GM12878 (cell line): Measurements from ENCODE around the gene CYP46A1. TPM values are rescaled to one million over a fixed set of nuclear protein-coding genes. Genes with fewer than 3 reads are reported as not detected.

ENCODE experiments used
- ATAC-seq: fragments of 200-7000 bp; cut with Tn5 transposase; 3 replicates; pipeline ENCODE4 v1.9.1; 2020; ENCODE audit warnings: mild to moderate bottlenecking, moderate library complexity
- BruUV-seq: library from RNA; stranded (reverse); fragments of 400-500 nt; replicated peaks from 2 replicates; lab custom pipeline; 2021; lab: Mats Ljungman, UMichigan
- CTCF ChIA-PET: fragments of 300-600 bp; sonication (Branson Sonifier 250); formaldehyde crosslinking; extraction: SDS; loops from one replicate; lab custom pipeline; 2021; ENCODE audit warnings: inconsistent platforms; lab: Yijun Ruan, JAX
- POLR2A ChIA-PET: fragments of 350-600 bp; formaldehyde crosslinking; extraction: SDS; loops from one replicate; lab custom pipeline; 2021; ENCODE audit warnings: inconsistent platforms; lab: Charles Lee
- RAD21 ChIA-PET: fragments of 300-600 bp; sonication (Branson Sonifier 250); formaldehyde crosslinking; loops from one replicate; lab custom pipeline; 2023; ENCODE audit warnings: antibody characterized with exemption; ENCODE audit not compliant: unreplicated experiment; lab: Charles Lee
- SMC1A ChIA-PET: fragments of 300-600 bp; sonication (Branson Sonifier 250); formaldehyde crosslinking; loops from one replicate; lab custom pipeline; 2023; ENCODE audit not compliant: unreplicated experiment, uncharacterized antibody; lab: Charles Lee
- DNase-seq: peaks from one replicate; pipeline ENCODE4 v3.0.0-alpha.2; 2011; ENCODE audit warnings: low read depth, low spot score
- FAIRE-seq: peaks from 3 replicates; lab custom pipeline; 2011; peaks lifted over from hg19 to GRCh38; lab: Jason Lieb, UNC
- H2AFZ ChIP-seq: 2 replicates; pipeline ENCODE4 v1.6.0; 2011; ENCODE audit warnings: low read depth, low read length, control low read depth; ENCODE audit not compliant: control insufficient read depth
- H3K27ac ChIP-seq: 2 replicates; pipeline ENCODE4 v1.5.1; 2011; ENCODE audit warnings: control low read depth; ENCODE audit not compliant: control insufficient read depth, insufficient read depth
- H3K27me3 ChIP-seq, 2 experiments: replicated peaks in 1 of 2; 2 replicates each; pipeline versions ENCODE4 v1.6.0 to v1.6.1; 2011; ENCODE audit warnings: low read length in 1 of 2; ENCODE audit not compliant: control insufficient read depth in 2 of 2, insufficient read depth in 2 of 2
- H3K36me3 ChIP-seq, 2 experiments: 2 replicates each; pipeline ENCODE4 v1.5.1; 2011; ENCODE audit warnings: low read length in 1 of 2; ENCODE audit not compliant: control insufficient read depth in 2 of 2, insufficient read depth in 2 of 2
- H3K4me1 ChIP-seq: 2 replicates; pipeline ENCODE4 v1.6.1; 2011; ENCODE audit warnings: mild to moderate bottlenecking, low read length, moderate library complexity, mixed read lengths; ENCODE audit not compliant: control insufficient read depth, insufficient read depth
- H3K4me2 ChIP-seq: 2 replicates; pipeline ENCODE4 v1.6.0; 2011; ENCODE audit warnings: control low read depth; ENCODE audit not compliant: control insufficient read depth, insufficient read depth
- H3K4me3 ChIP-seq: fragments of 200-600 bp; sonication (generic); 2 replicates; pipeline ENCODE4 v1.5.1; 2016
- H3K79me2 ChIP-seq: 2 replicates; pipeline ENCODE4 v1.6.0; 2011; ENCODE audit warnings: low read length; ENCODE audit not compliant: control insufficient read depth, insufficient read depth
- H3K9ac ChIP-seq: 2 replicates; pipeline ENCODE4 v1.8.0; 2011; ENCODE audit warnings: low read length, control low read depth, mixed read lengths; ENCODE audit not compliant: control insufficient read depth, insufficient read depth
- H3K9me3 ChIP-seq: replicated peaks from 3 replicates; pipeline ENCODE4 v1.5.1; 2011; ENCODE audit warnings: mild to moderate bottlenecking, low read length; ENCODE audit not compliant: control insufficient read depth, insufficient read depth
- H4K20me1 ChIP-seq: 2 replicates; pipeline ENCODE4 v1.6.0; 2011; ENCODE audit not compliant: control insufficient read depth, insufficient read depth
- EGR1 ChIP-seq, 2 experiments: IDR thresholded peaks; 1 replicate in 1 of 2; 2 replicates in 1 of 2; pipeline ENCODE4 v1.6.1; 2011 to 2012; ENCODE audit warnings: low read depth in 2 of 2, low read length in 2 of 2, borderline replicate concordance in 1 of 2, mild to moderate bottlenecking in 1 of 2, moderate library complexity in 1 of 2
- HCFC1 ChIP-seq: fragments of 150-350 bp; IDR thresholded peaks from 2 replicates; pipeline ENCODE4 v1.6.1; 2014; ENCODE audit warnings: low read length
- IRF4 ChIP-seq: IDR thresholded peaks from 2 replicates; pipeline ENCODE4 v1.6.1; 2011; ENCODE audit warnings: low read depth, low read length
- WGBS: methylation state at CpG from one replicate; pipeline ENCODE4 v1.1.6; 2016; ENCODE audit warnings: low lambda C conversion rate; ENCODE audit not compliant: insufficient replicate concordance, insufficient coverage; ENCODE audit errors: missing lambda C conversion rate; 5-methylcytosine and 5-hydroxymethylcytosine counted together
- in situ Hi-C: fragments of 300-500 bp; cut with MboI; formaldehyde crosslinking; loops from 9 replicates; pipeline ENCODE4 v1.14.3; 2018; ENCODE audit warnings: mixed read lengths
- intact Hi-C: fragments of 100-400 bp; cut with micrococcal nuclease; formaldehyde crosslinking; loops from one replicate; pipeline ENCODE4 v1.14.2; 2022; ENCODE audit not compliant: unreplicated experiment
- polyA plus RNA-seq, 11 experiments: library from polyadenylated mRNA; depleted of rRNA in 4 of 11; unstranded in 6 of 11; stranded (reverse) in 5 of 11; fragments of >200 nt; fragmentation: Nextera tagmentation in 4 of 11; fragmentation: Illumina TruSeq in 1 of 11; extraction: Ambion mirVana in 4 of 11; extraction: Trizol in 1 of 11; gene quantifications; 1 replicate in 1 of 11; 2 replicates in 10 of 11; pipeline versions ENCODE4 v1.2.1 to v1.2.3, GENCODE V29; 2011 to 2016; ENCODE audit warnings: inconsistent platforms in 2 of 11, missing spikeins in 2 of 11, low read depth in 1 of 11
- total RNA-seq, 4 experiments: library from RNA; depleted of rRNA in 3 of 4; stranded (reverse); fragments of >200 nt in 3 of 4; fragmentation: Illumina TruSeq in 1 of 4; extraction: Trizol in 1 of 4; gene quantifications; 2 replicates each; pipeline versions ENCODE4 v1.2.1 to v1.2.3, GENCODE V29; 2013 to 2021
- TF ChIP-seq, protein P1 (sequence below): fragments of 450-650 bp; IDR thresholded peaks from 2 replicates; pipeline ENCODE4 v1.6.1; 2016; ENCODE audit warnings: mild to moderate bottlenecking, moderate library complexity, borderline replicate concordance

CYP46A1 gene
- total and polyA plus RNA-seq, 10 of the 15 experiments (the other 5 are each of a cell fraction or from before 2014, with no cell fraction given), result 0.04 to 0.11 TPM; not detected in 8

DNA sequence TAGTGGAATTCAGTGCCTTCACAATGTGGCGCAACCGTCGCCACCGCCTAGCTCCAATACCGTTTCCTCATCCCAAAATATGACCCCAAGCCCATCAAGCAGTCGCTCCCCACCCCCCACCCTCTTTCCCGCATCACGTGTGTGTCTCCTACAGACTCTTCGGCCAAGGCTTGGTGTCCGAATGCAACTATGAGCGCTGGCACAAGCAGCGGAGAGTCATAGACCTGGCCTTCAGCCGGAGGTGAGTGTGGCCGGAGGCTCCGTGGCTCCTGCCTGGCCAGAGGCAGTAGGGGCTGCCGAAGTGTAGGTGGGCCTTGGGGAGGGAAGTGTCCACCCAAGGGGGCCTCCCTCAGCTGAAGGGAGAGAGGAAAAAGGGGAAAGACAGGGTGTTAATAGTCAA is 15.8 kb downstream of the CYP46A1 start (continued):
- TF ChIP-seq, protein P1, sequence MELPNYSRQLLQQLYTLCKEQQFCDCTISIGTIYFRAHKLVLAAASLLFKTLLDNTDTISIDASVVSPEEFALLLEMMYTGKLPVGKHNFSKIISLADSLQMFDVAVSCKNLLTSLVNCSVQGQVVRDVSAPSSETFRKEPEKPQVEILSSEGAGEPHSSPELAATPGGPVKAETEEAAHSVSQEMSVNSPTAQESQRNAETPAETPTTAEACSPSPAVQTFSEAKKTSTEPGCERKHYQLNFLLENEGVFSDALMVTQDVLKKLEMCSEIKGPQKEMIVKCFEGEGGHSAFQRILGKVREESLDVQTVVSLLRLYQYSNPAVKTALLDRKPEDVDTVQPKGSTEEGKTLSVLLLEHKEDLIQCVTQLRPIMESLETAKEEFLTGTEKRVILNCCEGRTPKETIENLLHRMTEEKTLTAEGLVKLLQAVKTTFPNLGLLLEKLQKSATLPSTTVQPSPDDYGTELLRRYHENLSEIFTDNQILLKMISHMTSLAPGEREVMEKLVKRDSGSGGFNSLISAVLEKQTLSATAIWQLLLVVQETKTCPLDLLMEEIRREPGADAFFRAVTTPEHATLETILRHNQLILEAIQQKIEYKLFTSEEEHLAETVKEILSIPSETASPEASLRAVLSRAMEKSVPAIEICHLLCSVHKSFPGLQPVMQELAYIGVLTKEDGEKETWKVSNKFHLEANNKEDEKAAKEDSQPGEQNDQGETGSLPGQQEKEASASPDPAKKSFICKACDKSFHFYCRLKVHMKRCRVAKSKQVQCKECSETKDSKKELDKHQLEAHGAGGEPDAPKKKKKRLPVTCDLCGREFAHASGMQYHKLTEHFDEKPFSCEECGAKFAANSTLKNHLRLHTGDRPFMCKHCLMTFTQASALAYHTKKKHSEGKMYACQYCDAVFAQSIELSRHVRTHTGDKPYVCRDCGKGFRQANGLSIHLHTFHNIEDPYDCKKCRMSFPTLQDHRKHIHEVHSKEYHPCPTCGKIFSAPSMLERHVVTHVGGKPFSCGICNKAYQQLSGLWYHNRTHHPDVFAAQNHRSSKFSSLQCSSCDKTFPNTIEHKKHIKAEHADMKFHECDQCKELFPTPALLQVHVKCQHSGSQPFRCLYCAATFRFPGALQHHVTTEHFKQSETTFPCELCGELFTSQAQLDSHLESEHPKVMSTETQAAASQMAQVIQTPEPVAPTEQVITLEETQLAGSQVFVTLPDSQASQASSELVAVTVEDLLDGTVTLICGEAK, result no peak

DNA sequence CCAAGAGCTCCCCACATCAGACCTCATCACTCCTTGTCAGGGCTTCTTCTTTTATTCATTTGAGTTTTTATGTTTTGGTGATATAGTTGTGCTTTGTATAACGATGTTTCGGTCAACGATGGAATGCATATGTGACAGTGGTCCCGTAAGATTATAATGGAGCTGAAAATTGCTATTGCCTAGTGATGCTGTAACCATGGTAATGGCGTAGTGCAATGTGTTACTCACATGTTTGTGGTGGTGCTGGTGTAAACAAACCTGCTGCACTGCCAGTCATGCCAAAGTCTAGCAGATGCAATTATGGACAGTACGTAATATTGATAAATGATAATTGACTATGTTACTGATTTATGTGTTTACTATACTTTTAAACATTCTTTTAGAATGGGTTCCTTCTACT is 16.3 kb downstream of the CYP46A1 start:
- DNase-seq, result no peak
- Histone ChIP-seq H3K4me2 (no peak overlapping the region), H3K27ac (no peak overlapping the region), H4K20me1 (no peaks in the 10 kb centered on the region), H3K4me3 (no peak overlapping the region), H3K9ac (no peak overlapping the region), H3K36me3 (no peaks in the 10 kb centered on the region), H3K9me3 (peaks cover 2% of the 10 kb centered on the region; the same call in 1 of the 3 replicates), H3K79me2 (no peaks in the 10 kb centered on the region), H3K4me1 (no peaks in the 10 kb centered on the region), H2AFZ (no peak overlapping the region), H3K27me3 (peaks cover 0 to 1% of the 10 kb centered on the region in 2 experiments; a peak in 1 of 4 replicates)
- no TSS peak for BruUV-seq
- no peak for TF ChIP-seq HCFC1
- no peak for TF ChIP-seq EGR1 (IDR thresholded peaks at IDR 0.05; ENCODE audit: borderline replicate concordance in 1 of 2, low read depth in 2 of 2, low read length in 2 of 2)
- no peak for TF ChIP-seq IRF4
- no peak for FAIRE-seq
- in situ Hi-C loops (no loop called here), intact Hi-C loops (no loop called here)
- ChIA-PET POLR2A (no interaction called here), RAD21 (no interaction called here), SMC1A (interaction anchor here (0.7 to 2.2 kb wide), 2 partner anchors 174 to 186 kb away, joined by 3 to 5 read pairs; no protein-coding TSS in a partner anchor), CTCF (interaction anchor here (1.3 to 1.5 kb wide), 3 partner anchors 9 to 198 kb away, joined by 3 to 6 read pairs (median 3); partner anchors contain the start of gene CYP46A1)
- ATAC-seq, result no peak
- 71% methylated on average over 6 of the region's 6 CpGs for WGBS
